COLO829 (cell line): Measurements from ENCODE around the gene PBX4.

ENCODE experiments used
- DNase-seq: peaks from one replicate; pipeline ENCODE4 v3.0.0; 2012; ENCODE audit warnings: low spot score

The PBX4 gene

GRCh38 chr19:19649155-19649554 is 30.7 kb upstream of the PBX4 start:
- DNase-seq = no peak

- no peak for DNase-seq
Observed at GRCh38 chr19:19647037-19647835, 28.7 kb upstream of the PBX4 start.

- DNase-seq = no peak
Observed at GRCh38 chr19:19645233-19645870, 26.9 kb upstream of the PBX4 start.

GRCh38 chr19:19644054-19644388 is 25.5 kb upstream of the PBX4 start:
- no peak for DNase-seq

GRCh38 chr19:19643158-19644053 is 24.9 kb upstream of the PBX4 start, which contains the start of gene GMIP:
GMIP (minus strand) TSS chr19:19643657; CDS start chr19:19643529, 128 bp downstream.
- DNase-seq = peak; percentile 63

GRCh38 chr19:19642506-19643157 is 24.1 kb upstream of the PBX4 start:
- DNase-seq = peak; percentile 31

GRCh38 chr19:19637523-19638251 is 19.2 kb upstream of the PBX4 start:
- no peak for DNase-seq

GRCh38 chr19:19637186-19637522 is 18.7 kb upstream of the PBX4 start:
- DNase-seq = no peak

GRCh38 chr19:19636573-19637185 is 18.2 kb upstream of the PBX4 start:
- DNase-seq = no peak

GRCh38 chr19:19635313-19635702 is 16.8 kb upstream of the PBX4 start:
- no peak for DNase-seq

- no peak for DNase-seq
Observed at GRCh38 chr19:19634516-19635312, 16.2 kb upstream of the PBX4 start.

- DNase-seq = no peak
Observed at GRCh38 chr19:19633711-19634515, 15.4 kb upstream of the PBX4 start.

GRCh38 chr19:19632661-19633060 is 14.2 kb upstream of the PBX4 start:
- no peak for DNase-seq

- DNase-seq = no peak
Observed at GRCh38 chr19:19631346-19631745, 12.9 kb upstream of the PBX4 start.

GRCh38 chr19:19630426-19630825 is 11.9 kb upstream of the PBX4 start:
- no peak for DNase-seq

GRCh38 chr19:19630062-19630414 is 11.6 kb upstream of the PBX4 start:
- no peak for DNase-seq

- no peak for DNase-seq
Observed at GRCh38 chr19:19628501-19629134, 10.1 kb upstream of the PBX4 start.

- no peak for DNase-seq
Observed at GRCh38 chr19:19627621-19628500, 9.4 kb upstream of the PBX4 start, which contains the start of gene LPAR2. LPAR2 (minus strand) TSS chr19:19628220; CDS start chr19:19627275, 945 bp downstream.
